LNCaP clone FGC (cell line): ENCODE results near the gene C12orf42.

Experiments
- DNase-seq: peaks from one replicate; pipeline ENCODE4 v3.0.0-alpha.2; 2011; ENCODE audit warnings: low read depth
- H3K4me3 ChIP-seq: 2 replicates; pipeline ENCODE4 v1.5.1; 2011; ENCODE audit warnings: mild to moderate bottlenecking, low read depth, low read length, control low read depth
- CTCF ChIP-seq: IDR thresholded peaks from 2 replicates; pipeline ENCODE4 v1.5.1; 2012; ENCODE audit warnings: mild to moderate bottlenecking; ENCODE audit not compliant: control insufficient read depth, insufficient read depth; ENCODE audit errors: extremely low read depth

The C12orf42 gene

GRCh38 chr12:103279444-103279843 is 216.3 kb downstream of the C12orf42 start:
- no peak overlapping the region for H3K4me3 ChIP-seq
- no peak for DNase-seq
- TF ChIP-seq CTCF, result no peak

GRCh38 chr12:103278329-103278728 is 217.4 kb downstream of the C12orf42 start:
- no peak for DNase-seq
- H3K4me3 ChIP-seq, result no peak overlapping the region
- TF ChIP-seq CTCF, result no peak

GRCh38 chr12:103273645-103274044 is 222.1 kb downstream of the C12orf42 start:
- no peak for DNase-seq
- no peak for TF ChIP-seq CTCF
- H3K4me3 ChIP-seq, result no peak overlapping the region

- no peak for TF ChIP-seq CTCF
- DNase-seq, result no peak
- H3K4me3 ChIP-seq, result no peak overlapping the region
These were observed 222.8 kb downstream of the C12orf42 start for GRCh38 chr12:103272949-103273348.

GRCh38 chr12:103269946-103270345 is 225.8 kb downstream of the C12orf42 start:
- no peak for DNase-seq
- TF ChIP-seq CTCF, result no peak
- no peak overlapping the region for H3K4me3 ChIP-seq

GRCh38 chr12:103268831-103269514 is 226.8 kb downstream of the C12orf42 start:
- no peak for TF ChIP-seq CTCF
- DNase-seq, result no peak
- H3K4me3 ChIP-seq, result no peak overlapping the region

- TF ChIP-seq CTCF, result no peak
- no peak for DNase-seq
These were observed 238.0 kb downstream of the C12orf42 start for GRCh38 chr12:103257763-103258162.

More at GRCh38 chr12:103257763-103258162, 238.0 kb downstream of the C12orf42 start:
- no peak overlapping the region for H3K4me3 ChIP-seq
